ENCODE data around the gene MACROD2.

MACROD2 gene

GRCh38 chr20:15848995-15849610 lies 1853.8 kb downstream of the MACROD2 start:
- TF ChIP-seq CTCF (conservative IDR thresholded peaks at IDR 0.05; ENCODE audit: low read depth, low read length): no peak
- no peak overlapping the region for H3K4me3 ChIP-seq (ENCODE audit: low read depth, low read length)
- no peak for DNase-seq (ENCODE audit: low read depth)

- H3K4me3 ChIP-seq (ENCODE audit: low read depth, low read length): no peak overlapping the region
- DNase-seq (ENCODE audit: low read depth): no peak
- TF ChIP-seq CTCF (conservative IDR thresholded peaks at IDR 0.05; ENCODE audit: low read depth, low read length): no peak
Measured at GRCh38 chr20:15851576-15852215, 1856.4 kb downstream of the MACROD2 start.

GRCh38 chr20:15854911-15855310 lies 1859.6 kb downstream of the MACROD2 start:
- no peak for DNase-seq (ENCODE audit: low read depth)
- TF ChIP-seq CTCF (conservative IDR thresholded peaks at IDR 0.05; ENCODE audit: low read depth, low read length): no peak
- no peak overlapping the region for H3K4me3 ChIP-seq (ENCODE audit: low read depth, low read length)

GRCh38 chr20:15857173-15857784 lies 1862.0 kb downstream of the MACROD2 start:
- no peak overlapping the region for H3K4me3 ChIP-seq (ENCODE audit: low read depth, low read length)
- TF ChIP-seq CTCF (conservative IDR thresholded peaks at IDR 0.05; ENCODE audit: low read depth, low read length): no peak
- DNase-seq (ENCODE audit: low read depth): no peak

- H3K4me3 ChIP-seq (ENCODE audit: low read depth, low read length): no peak overlapping the region
Measured at GRCh38 chr20:15859061-15859460, 1863.7 kb downstream of the MACROD2 start.

GRCh38 chr20:15860850-15861249 lies 1865.5 kb downstream of the MACROD2 start:
- no peak overlapping the region for H3K4me3 ChIP-seq (ENCODE audit: low read depth, low read length)
- no peak for DNase-seq (ENCODE audit: low read depth)
- no peak for TF ChIP-seq CTCF (conservative IDR thresholded peaks at IDR 0.05; ENCODE audit: low read depth, low read length)

More at GRCh38 chr20:15859061-15859460, 1863.7 kb downstream of the MACROD2 start:
- DNase-seq (ENCODE audit: low read depth): no peak
- no peak for TF ChIP-seq CTCF (conservative IDR thresholded peaks at IDR 0.05; ENCODE audit: low read depth, low read length)
